Activated CD8-positive, alpha-beta memory T cell treated with anti-CD3 and anti-CD28 coated beads, Interleukin-2, amount 10 ng/mL, durations not matched to agents 7 days and 5 days (primary cell): Measurements from ENCODE around the gene ATP2C2. TPM values are rescaled to one million over a fixed set of nuclear protein-coding genes. Genes with fewer than 3 reads are reported as not detected.

Source experiments
- ATAC-seq: fragments of 150-1000 bp; cut with Tn5 transposase; one replicate; pipeline ENCODE4 v1.10.0; 2021; ENCODE audit warnings: moderate library complexity
- CTCF ChIA-PET: fragments of 350-600 bp; sonication (Branson Sonifier 250); formaldehyde crosslinking; loops from one replicate; lab custom pipeline; 2021; ENCODE audit warnings: antibody characterized with exemption; lab: Charles Lee
- DNase-seq: peaks from one replicate; pipeline ENCODE4 v3.0.0-alpha.2; 2020
- H3K27ac Mint-ChIP-seq: one replicate; pipeline ENCODE4 v1.8.0; 2021; ENCODE audit warnings: mild to moderate bottlenecking, mixed read lengths
- H3K27me3 Mint-ChIP-seq: one replicate; pipeline ENCODE4 v1.8.0; 2021; ENCODE audit warnings: mixed read lengths
- H3K36me3 Mint-ChIP-seq: one replicate; pipeline ENCODE4 v1.8.0; 2021; ENCODE audit warnings: mild to moderate bottlenecking, mixed read lengths
- H3K4me1 Mint-ChIP-seq: one replicate; pipeline ENCODE4 v1.8.0; 2021; ENCODE audit warnings: mixed read lengths
- H3K4me3 Mint-ChIP-seq: one replicate; pipeline ENCODE4 v1.8.0; 2021; ENCODE audit warnings: mild to moderate bottlenecking, moderate library complexity, mixed read lengths
- H3K9me3 Mint-ChIP-seq: one replicate; pipeline ENCODE4 v1.8.0; 2022; ENCODE audit warnings: low read depth, mixed read lengths
- total RNA-seq, 2 experiments: library from RNA; stranded (reverse); gene quantifications; one replicate each; pipeline ENCODE4 v1.2.3, GENCODE V29; 2021

Gene ATP2C2
- total RNA-seq, 2 experiments from 2014 or later: not detected

DNA sequence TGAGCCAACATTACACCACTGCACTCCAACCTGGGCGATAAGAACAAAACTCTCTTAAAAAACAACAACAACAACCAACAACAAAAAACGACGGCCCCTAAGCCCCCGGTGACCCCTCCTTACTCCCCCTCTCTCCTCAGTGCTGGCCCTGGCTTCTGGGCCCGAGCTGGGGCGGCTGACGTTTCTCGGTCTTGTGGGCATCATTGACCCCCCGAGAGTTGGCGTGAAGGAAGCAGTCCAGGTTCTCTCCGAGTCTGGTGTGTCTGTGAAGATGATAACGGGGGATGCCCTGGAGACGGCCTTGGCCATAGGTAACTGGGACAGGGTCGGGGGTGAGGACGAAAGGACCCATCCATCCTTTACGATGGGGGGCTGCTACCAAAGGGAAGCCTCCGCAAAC is 83.4 kb downstream of the ATP2C2 start:
- CTCF ChIA-PET: no interaction called here
- Mint-ChIP-seq H3K4me3 (no peak overlapping the region), H3K36me3 (no peaks in the 10 kb centered on the region), H3K4me1 (no peaks in the 10 kb centered on the region), H3K27ac (no peak overlapping the region), H3K27me3 (peaks cover under 1% of the 10 kb centered on the region), H3K9me3 (peaks cover 3% of the 10 kb centered on the region)
- DNase-seq: no peak
- ATAC-seq: no peak

DNA sequence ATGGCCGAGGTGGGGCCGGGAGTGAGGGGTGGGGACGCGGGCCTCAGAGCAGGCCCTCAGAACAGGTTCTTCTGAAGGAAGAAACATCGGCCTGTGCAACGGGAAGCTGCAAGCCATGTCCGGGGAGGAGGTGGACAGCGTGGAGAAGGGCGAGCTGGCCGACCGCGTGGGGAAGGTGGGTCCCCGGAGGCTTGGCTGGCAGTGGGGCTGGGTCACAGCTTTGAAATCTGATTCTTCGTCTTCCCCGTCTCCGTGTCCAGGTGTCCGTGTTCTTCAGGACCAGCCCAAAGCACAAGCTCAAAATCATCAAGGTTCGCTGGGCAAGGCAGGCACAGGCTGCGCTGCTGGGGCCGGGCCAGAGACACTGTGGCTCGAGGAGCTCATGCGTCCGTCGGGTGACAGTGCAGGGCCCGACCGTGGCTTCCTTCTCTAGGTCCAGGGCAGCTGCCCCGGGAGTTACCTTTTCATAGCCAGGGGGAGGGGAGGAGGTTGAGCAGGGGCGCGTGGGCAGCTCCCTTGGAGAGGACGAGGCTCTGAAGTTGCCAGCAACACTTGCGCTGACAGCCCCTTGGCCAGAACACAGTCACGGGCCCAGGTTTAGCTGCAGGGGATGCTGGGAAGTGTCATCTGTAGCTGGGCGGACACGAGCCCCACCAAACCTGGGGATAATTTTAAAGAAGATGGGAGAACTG is 84.9 kb downstream of the ATP2C2 start:
- Mint-ChIP-seq H3K27ac (no peak overlapping the region), H3K4me3 (no peak overlapping the region), H3K36me3 (no peaks in the 10 kb centered on the region), H3K9me3 (peaks cover 3% of the 10 kb centered on the region), H3K4me1 (no peaks in the 10 kb centered on the region), H3K27me3 (no peaks in the 10 kb centered on the region)
- ATAC-seq (no peak), DNase-seq (no peak)
- CTCF ChIA-PET: no interaction called here

DNA sequence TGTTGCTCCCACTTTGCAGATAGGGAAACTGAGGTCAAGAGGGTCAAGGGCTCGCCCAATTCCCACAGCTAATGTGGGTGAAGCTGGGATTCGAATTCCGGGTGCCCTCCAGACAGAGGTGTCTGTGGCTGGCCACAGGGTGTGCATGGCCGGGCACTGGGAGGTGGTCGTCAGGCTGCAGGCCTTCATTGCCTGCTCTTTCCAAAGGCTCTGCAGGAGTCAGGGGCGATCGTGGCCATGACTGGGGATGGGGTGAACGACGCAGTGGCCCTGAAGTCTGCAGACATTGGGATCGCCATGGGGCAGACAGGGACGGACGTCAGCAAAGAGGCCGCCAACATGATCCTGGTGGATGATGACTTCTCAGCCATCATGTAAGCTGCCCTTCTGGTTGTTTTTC is 86.3 kb downstream of the ATP2C2 start:
- Mint-ChIP-seq H3K4me1 (no peaks in the 10 kb centered on the region), H3K36me3 (peaks cover 6% of the 10 kb centered on the region), H3K4me3 (no peak overlapping the region), H3K27ac (no peak overlapping the region), H3K9me3 (peaks cover 3% of the 10 kb centered on the region), H3K27me3 (no peaks in the 10 kb centered on the region)
- ATAC-seq (no peak), DNase-seq (no peak)
- CTCF ChIA-PET: no interaction called here

DNA sequence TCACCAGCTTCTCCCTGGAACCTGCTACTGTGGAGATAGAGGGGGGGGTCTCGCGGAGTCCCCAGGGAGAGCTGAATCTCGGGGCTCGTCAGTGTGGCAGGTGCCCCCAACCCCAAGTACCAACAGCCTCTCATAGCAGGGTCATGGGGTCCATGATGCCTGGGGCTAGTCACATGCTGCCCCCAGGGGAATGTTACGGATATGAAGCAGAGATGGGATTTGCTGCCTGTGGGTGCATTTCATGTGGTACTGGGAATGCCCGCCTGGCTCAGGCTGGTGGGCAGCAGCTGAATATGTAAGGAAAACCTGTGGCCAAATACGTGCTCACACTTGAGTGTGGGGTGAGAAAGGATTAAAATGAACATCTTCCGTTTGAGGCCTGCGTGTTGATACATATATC is 86.7 kb downstream of the ATP2C2 start:
- H3K4me1 Mint-ChIP-seq: no peaks in the 10 kb centered on the region
- H3K4me3 Mint-ChIP-seq: no peak overlapping the region
- DNase-seq: no peak
- H3K36me3 Mint-ChIP-seq: peaks cover 9% of the 10 kb centered on the region
- H3K27ac Mint-ChIP-seq: no peak overlapping the region
- no peaks in the 10 kb centered on the region for H3K27me3 Mint-ChIP-seq
- CTCF ChIA-PET: no interaction called here
- H3K9me3 Mint-ChIP-seq: peaks cover 3% of the 10 kb centered on the region
- no peak for ATAC-seq

DNA sequence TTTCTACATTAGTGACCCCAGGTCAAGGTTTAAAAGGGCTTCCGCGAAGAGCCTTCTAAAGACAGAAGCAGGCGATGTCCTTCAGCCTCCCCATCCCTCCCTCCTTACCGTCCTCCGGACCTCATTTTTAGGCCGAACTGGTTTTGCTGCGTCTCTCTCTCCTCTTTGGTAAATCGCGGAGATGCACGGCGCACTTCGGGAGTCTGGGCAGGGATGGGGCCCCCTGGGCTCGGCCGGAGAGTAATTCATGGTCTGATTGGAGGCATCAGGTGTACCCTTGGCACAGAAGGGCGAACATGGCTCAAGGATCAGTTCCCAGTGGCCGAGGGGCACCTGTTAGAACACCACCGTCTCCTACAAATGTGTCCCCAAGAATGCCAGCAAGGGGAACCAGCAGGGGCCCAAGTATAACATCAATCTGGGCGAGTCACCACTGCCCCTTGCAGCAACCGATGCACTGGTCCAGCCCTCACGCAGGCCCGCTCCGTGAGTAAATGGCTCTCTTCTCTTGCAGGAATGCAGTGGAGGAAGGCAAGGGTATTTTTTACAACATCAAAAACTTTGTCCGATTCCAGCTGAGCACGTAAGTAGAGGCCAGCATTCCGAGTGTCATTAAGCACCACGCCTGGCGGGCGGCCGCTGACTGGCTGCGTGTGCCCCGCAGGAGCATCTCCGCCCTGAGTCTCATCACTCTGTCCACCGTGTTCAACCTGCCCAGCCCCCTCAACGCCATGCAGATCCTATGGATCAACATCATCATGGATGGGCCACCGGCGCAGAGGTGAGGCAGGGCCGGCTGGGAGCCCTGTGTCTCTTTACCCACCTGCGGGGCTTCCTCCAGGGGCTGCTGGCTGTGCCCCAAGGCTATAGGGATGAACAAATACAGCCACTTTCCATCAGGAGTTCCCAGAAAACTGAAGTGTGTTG is 90.5 kb downstream of the ATP2C2 start:
- no peak for ATAC-seq
- peaks cover 27% of the 10 kb centered on the region for H3K36me3 Mint-ChIP-seq
- no peak overlapping the region for H3K4me3 Mint-ChIP-seq
- DNase-seq: no peak
- CTCF ChIA-PET: no interaction called here
- no peak overlapping the region for H3K27ac Mint-ChIP-seq
- peaks cover 6% of the 10 kb centered on the region for H3K4me1 Mint-ChIP-seq
- H3K9me3 Mint-ChIP-seq: no peaks in the 10 kb centered on the region
- H3K27me3 Mint-ChIP-seq: no peaks in the 10 kb centered on the region

DNA sequence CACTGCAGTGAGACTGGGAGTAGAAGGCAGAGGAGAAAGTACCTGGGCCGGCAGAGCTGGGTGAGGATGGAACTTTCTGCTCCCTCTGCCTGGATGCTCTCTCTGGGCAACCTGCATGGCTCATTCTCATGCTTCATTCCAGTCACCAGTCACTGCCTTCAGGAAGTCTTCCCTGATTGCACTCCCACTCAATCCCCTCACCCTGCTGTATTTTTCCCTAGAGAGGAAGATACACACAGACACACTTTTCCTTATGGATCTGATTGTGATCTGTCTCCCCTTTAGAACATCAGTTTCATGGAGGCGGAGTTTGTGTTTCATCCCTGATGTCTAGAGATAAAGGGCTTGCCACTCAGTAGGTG is 91.2 kb downstream of the ATP2C2 start:
- Mint-ChIP-seq H3K9me3 (no peaks in the 10 kb centered on the region), H3K27me3 (no peaks in the 10 kb centered on the region), H3K4me3 (no peak overlapping the region), H3K36me3 (peaks cover 29% of the 10 kb centered on the region), H3K27ac (no peak overlapping the region), H3K4me1 (peaks cover 6% of the 10 kb centered on the region)
- ATAC-seq (no peak), DNase-seq (no peak)
- CTCF ChIA-PET: no interaction called here

DNA sequence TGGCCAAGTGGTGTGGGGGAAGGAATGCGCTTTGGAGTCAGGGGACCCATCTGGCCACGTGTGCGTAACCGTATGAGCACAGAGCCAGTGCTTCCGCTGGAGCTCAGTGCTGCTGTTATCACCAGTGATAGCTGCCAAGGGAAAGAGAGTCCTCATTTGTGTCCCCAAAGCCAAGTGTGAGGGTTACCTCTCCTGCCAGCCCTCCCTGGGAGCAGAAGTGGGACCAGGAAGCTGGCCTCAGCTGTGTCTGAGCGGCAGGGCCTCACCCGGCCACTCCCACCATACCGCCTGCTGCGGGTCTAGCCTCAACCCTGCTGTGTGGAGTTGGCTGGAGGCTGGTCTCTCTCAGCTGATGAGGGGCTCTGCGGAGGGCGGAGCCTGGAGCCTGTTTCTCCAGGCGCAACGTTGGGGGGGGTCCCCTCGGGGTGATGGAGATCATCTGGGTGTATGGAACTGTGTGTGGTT is 91.6 kb downstream of the ATP2C2 start:
- Mint-ChIP-seq H3K4me3 (no peak overlapping the region), H3K27ac (no peak overlapping the region), H3K4me1 (peaks cover 6% of the 10 kb centered on the region), H3K36me3 (peaks cover 29% of the 10 kb centered on the region), H3K9me3 (no peaks in the 10 kb centered on the region), H3K27me3 (no peaks in the 10 kb centered on the region)
- CTCF ChIA-PET: no interaction called here
- ATAC-seq: no peak
- DNase-seq: no peak

DNA sequence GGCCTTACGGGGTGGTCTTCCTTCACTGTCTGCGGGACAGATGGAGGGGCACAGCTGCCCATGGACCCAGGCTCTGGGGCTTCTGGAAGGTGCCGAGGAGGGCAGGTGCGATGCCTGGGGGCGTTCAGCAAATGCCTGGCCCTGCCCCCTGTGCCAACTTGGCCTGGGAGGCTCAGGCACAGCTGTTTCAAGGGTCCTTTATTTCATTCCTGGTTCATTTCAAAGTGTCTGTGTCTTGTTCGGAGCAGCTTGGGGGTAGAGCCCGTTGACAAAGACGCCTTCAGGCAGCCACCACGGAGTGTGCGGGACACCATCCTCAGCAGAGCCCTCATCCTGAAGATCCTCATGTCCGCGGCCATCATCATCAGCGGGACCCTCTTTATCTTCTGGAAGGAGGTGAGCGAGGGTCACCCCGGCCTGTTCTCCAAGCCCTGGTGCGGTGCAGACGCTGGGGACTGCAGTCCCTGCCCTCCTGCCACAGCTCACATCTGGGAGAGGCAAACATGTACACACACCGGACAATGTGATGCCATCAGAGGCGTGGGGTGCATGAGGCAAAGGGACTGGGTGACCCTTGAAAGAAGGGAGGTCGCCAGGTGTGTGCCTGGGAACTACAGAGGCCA is 92.2 kb downstream of the ATP2C2 start:
- Mint-ChIP-seq H3K27me3 (no peaks in the 10 kb centered on the region), H3K4me3 (no peak overlapping the region), H3K27ac (no peak overlapping the region), H3K4me1 (peaks cover 6% of the 10 kb centered on the region), H3K36me3 (peaks cover 29% of the 10 kb centered on the region), H3K9me3 (no peaks in the 10 kb centered on the region)
- DNase-seq (no peak), ATAC-seq (no peak)
- CTCF ChIA-PET: no interaction called here

DNA sequence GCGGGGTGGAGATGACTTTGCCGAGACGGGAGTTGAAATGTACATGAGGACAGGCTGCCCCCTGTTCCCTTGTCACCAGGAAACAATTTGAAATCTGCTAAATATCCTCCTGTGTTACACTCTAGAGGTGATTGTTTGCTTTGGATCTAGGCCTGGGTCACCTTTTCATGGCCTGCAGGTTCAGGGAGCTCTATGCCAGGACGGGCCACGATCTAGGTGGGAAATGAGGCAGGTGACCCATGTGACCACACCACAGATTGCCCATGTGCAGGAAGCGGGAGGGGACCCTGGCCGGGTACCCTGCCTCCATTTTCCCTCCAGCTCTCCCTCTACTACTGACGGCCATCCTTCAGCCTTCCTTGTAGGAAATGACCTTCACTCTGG is 92.7 kb downstream of the ATP2C2 start:
- CTCF ChIA-PET: no interaction called here
- Mint-ChIP-seq H3K27ac (no peak overlapping the region), H3K27me3 (no peaks in the 10 kb centered on the region), H3K4me1 (peaks cover 6% of the 10 kb centered on the region), H3K4me3 (no peak overlapping the region), H3K36me3 (peaks cover 33% of the 10 kb centered on the region), H3K9me3 (no peaks in the 10 kb centered on the region)
- DNase-seq (no peak), ATAC-seq (no peak)

DNA sequence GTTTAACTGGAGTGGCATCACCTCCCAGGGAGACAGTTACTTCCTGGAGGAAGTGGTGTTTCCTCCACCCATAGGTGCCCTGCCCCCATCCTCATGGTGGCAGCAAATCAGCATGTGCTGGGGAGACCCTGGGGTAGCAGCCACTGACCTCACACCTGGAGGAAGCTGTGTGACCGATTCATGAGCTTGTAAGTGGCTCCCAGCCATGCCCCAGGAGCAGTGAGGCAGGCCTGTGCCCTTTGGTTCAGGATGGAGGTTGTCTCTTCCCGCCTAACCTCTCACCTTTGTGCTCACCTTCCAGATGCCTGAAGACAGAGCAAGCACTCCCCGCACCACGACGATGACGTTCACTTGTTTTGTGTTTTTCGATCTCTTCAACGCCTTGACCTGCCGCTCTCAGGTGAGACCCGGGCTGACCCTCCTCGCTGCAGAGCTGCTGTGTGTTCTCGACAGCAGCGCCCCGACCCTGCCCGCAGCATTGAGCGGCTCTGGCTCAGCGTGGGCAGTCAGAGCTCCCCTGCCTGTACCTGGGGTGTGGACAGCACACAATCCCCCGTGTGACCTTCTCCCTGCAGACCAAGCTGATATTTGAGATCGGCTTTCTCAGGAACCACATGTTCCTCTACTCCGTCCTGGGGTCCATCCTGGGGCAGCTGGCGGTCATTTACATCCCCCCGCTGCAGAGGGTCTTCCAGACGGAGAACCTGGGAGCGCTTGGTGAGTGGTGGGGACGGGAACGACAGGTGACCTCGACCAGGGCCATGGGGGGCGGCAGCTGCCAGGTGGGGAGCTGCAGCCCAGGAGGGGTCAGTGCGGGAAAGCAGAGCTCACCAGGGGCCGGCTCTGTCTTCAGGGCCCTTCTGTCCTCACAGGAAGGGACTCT is 93.3 kb downstream of the ATP2C2 start:
- H3K36me3 Mint-ChIP-seq: peaks cover 40% of the 10 kb centered on the region
- H3K4me3 Mint-ChIP-seq: no peak overlapping the region
- DNase-seq: no peak
- H3K27ac Mint-ChIP-seq: no peak overlapping the region
- peaks cover 4% of the 10 kb centered on the region for H3K9me3 Mint-ChIP-seq
- H3K4me1 Mint-ChIP-seq: peaks cover 6% of the 10 kb centered on the region
- H3K27me3 Mint-ChIP-seq: no peaks in the 10 kb centered on the region
- CTCF ChIA-PET: no interaction called here
- no peak for ATAC-seq

DNA sequence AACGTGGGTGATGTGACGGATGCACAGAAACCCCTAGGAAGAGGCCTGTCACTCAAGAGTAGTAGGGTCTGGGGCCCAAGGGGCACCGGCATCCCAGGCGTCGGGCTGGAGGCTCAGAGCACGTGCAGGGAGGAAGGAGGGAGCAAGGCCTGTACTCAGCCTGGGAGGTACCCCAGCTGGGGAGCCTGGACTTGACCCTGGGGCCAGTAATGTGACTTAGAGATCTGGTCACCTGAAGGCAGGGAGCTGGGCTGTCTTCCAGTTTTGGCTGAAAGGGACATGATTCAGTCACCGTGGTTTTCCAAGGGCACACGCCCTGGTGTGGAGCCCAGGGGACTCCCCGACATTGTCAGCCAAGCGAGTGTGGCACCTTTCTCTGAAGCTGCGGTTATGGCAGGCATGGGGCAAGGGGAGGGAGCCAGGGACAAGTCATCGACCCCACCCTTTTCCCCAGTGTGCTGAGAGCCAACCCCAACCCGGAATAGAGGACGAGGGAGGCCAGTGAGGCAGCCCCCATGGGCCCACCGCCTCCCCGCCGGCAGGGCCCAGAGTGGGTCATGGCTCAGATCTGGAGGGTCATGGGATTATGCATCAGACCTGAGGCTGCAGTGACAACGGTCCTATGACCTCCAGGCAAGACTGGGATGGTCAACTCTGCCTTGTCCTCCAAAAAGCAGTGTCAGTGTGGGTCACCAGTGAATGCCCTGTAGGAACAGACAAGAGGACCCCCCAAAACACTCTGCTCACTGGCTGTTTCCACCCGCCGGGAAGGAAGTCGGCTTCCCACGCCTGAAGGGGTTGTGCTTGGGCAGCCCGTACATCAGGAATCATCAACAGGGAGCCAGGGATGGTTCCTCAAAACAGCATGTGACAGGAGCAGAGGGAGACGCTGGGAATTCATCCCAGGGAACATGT is 94.2 kb downstream of the ATP2C2 start:
- Mint-ChIP-seq H3K4me3 (no peak overlapping the region), H3K27me3 (no peaks in the 10 kb centered on the region), H3K36me3 (peaks cover 49% of the 10 kb centered on the region), H3K4me1 (peaks cover 6% of the 10 kb centered on the region), H3K9me3 (peaks cover 8% of the 10 kb centered on the region), H3K27ac (no peak overlapping the region)
- CTCF ChIA-PET: interaction anchor here (1.5 kb wide), 1 partner anchor 276 kb away, joined by 4 read pairs; no protein-coding TSS in a partner anchor
- ATAC-seq (no peak), DNase-seq (no peak)

DNA sequence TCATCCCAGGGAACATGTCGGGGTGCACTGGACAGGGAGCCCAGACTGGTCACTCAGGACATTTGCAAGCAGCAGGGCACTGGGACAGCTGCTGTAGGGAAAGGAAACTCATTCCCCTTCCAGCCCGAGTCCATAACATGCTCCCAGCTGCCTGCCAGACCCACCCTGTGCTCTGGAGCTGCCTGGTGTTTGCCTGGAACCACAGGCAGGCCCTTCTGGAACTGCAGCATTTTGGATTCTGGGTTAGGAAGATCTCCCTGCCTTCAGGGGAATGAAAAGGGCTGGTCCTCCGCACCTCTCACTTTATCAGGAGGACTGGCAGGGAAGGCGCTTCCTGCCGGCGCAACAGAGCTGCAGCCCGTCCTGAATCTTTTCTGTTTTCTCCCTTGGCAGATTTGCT is 94.9 kb downstream of the ATP2C2 start:
- Mint-ChIP-seq H3K4me3 (no peak overlapping the region), H3K9me3 (peaks cover 11% of the 10 kb centered on the region), H3K36me3 (peaks cover 55% of the 10 kb centered on the region), H3K27me3 (no peaks in the 10 kb centered on the region), H3K4me1 (peaks cover 6% of the 10 kb centered on the region), H3K27ac (no peak overlapping the region)
- CTCF ChIA-PET: interaction anchor here (1.5 kb wide), 1 partner anchor 275 kb away, joined by 4 read pairs; no protein-coding TSS in a partner anchor
- ATAC-seq (no peak), DNase-seq (no peak)
